Measurements from ENCODE around the gene KRTAP10-1.

GRCh38 chr21:44511938-44512275 lies 28.1 kb downstream of the KRTAP10-1 start:
- TF ChIP-seq, protein P1, sequence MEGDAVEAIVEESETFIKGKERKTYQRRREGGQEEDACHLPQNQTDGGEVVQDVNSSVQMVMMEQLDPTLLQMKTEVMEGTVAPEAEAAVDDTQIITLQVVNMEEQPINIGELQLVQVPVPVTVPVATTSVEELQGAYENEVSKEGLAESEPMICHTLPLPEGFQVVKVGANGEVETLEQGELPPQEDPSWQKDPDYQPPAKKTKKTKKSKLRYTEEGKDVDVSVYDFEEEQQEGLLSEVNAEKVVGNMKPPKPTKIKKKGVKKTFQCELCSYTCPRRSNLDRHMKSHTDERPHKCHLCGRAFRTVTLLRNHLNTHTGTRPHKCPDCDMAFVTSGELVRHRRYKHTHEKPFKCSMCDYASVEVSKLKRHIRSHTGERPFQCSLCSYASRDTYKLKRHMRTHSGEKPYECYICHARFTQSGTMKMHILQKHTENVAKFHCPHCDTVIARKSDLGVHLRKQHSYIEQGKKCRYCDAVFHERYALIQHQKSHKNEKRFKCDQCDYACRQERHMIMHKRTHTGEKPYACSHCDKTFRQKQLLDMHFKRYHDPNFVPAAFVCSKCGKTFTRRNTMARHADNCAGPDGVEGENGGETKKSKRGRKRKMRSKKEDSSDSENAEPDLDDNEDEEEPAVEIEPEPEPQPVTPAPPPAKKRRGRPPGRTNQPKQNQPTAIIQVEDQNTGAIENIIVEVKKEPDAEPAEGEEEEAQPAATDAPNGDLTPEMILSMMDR (conservative IDR thresholded peaks at IDR 0.05; ENCODE audit: low read depth, low read length) = no peak
- no peak for TF ChIP-seq EZH2 (IDR thresholded peaks at IDR 0.05; ENCODE audit: low read length, unreplicated experiment)
- TF ChIP-seq EZH2phosphoT487 (IDR thresholded peaks at IDR 0.05; ENCODE audit: borderline replicate concordance, low read length) = no peak
